GM21447 (cell line): ENCODE data around the gene MACIR.
"Not testable (repeated sequence)": the region's sequence is repeated elsewhere in the genome, so short reads cannot be mapped to it uniquely, and the experiment has no call there.

Source experiments
- ATAC-seq: cut with Tn5 transposase; IDR thresholded peaks from one replicate; pipeline ENCODE4 v1.9.1; 2021; ENCODE audit not compliant: unreplicated experiment

Gene MACIR

GRCh38 chr5:103258368-103258956 lies at the start of gene MACIR:
TSS of gene MACIR (plus strand) at chr5:103258763. CDS start at chr5:103275920, 17,157 bp downstream.
- peak; percentile 72 for ATAC-seq

- ATAC-seq = no peak
Observed at GRCh38 chr5:103209065-103209464, 49.5 kb upstream of the MACIR start.

GRCh38 chr5:103210952-103211351 lies 47.6 kb upstream of the MACIR start:
- no peak for ATAC-seq

GRCh38 chr5:103211576-103212561 lies 46.7 kb upstream of the MACIR start:
- ATAC-seq = peak; percentile 82

GRCh38 chr5:103216137-103216536 lies 42.4 kb upstream of the MACIR start:
- ATAC-seq = no peak

GRCh38 chr5:103216697-103217096 lies 41.9 kb upstream of the MACIR start:
- no peak for ATAC-seq

- ATAC-seq = no peak
Observed at GRCh38 chr5:103217101-103217500, 41.5 kb upstream of the MACIR start.

- ATAC-seq = no peak
Observed at GRCh38 chr5:103218164-103218563, 40.4 kb upstream of the MACIR start.

GRCh38 chr5:103219074-103219473 lies 39.5 kb upstream of the MACIR start:
- ATAC-seq = not testable (repeated sequence)

GRCh38 chr5:103223031-103223955 lies 35.3 kb upstream of the MACIR start:
- no peak for ATAC-seq

- peak; percentile 91 for ATAC-seq
Observed at GRCh38 chr5:103224118-103224893, 34.3 kb upstream of the MACIR start.

GRCh38 chr5:103224894-103225246 lies 33.7 kb upstream of the MACIR start:
- no peak for ATAC-seq

- no peak for ATAC-seq
Observed at GRCh38 chr5:103228061-103228460, 30.5 kb upstream of the MACIR start.

GRCh38 chr5:103228588-103228987 lies 30.0 kb upstream of the MACIR start:
- ATAC-seq = no peak

GRCh38 chr5:103232393-103232999 lies 26.1 kb upstream of the MACIR start:
- ATAC-seq = peak; percentile 67

GRCh38 chr5:103234239-103234975 lies 24.2 kb upstream of the MACIR start:
- no peak for ATAC-seq

GRCh38 chr5:103235891-103236290 lies 22.7 kb upstream of the MACIR start:
- ATAC-seq = no peak

GRCh38 chr5:103237778-103238177 lies 20.8 kb upstream of the MACIR start:
- ATAC-seq = no peak

GRCh38 chr5:103243665-103244064 lies 14.9 kb upstream of the MACIR start:
- ATAC-seq = no peak
